Measurements from ENCODE around the gene PHYKPL. TPM values are rescaled to one million over a fixed set of nuclear protein-coding genes. Genes with fewer than 3 reads are reported as not detected.

PHYKPL gene
- total and polyA plus RNA-seq, 2 of the 13 experiments (the other 11 are each of a cell fraction or from before 2014, with no cell fraction given), result 18.0 to 78.6 TPM

- no peak for TF ChIP-seq CREB3 (CRISPR knock-in tag; IDR thresholded peaks at IDR 0.05)
- no peak for TF ChIP-seq YEATS2 (CRISPR knock-in tag; IDR thresholded peaks at IDR 0.05; ENCODE audit: borderline replicate concordance)
- no peak for TF ChIP-seq ZNF451 (CRISPR knock-in tag; IDR thresholded peaks at IDR 0.05)
- TF ChIP-seq PPARG (CRISPR knock-in tag; conservative IDR thresholded peaks at IDR 0.05), result no peak
- no peak for TF ChIP-seq RAD51 (IDR thresholded peaks at IDR 0.05; ENCODE audit: borderline replicate concordance)
- TF ChIP-seq GTF2F1 (IDR thresholded peaks at IDR 0.05; ENCODE audit: low read length), result no peak
- TF ChIP-seq ISL2 (CRISPR knock-in tag; IDR thresholded peaks at IDR 0.05), result no peak
- TF ChIP-seq ZNF780A (CRISPR knock-in tag; IDR thresholded peaks at IDR 0.05), result no peak
- TF ChIP-seq EEA1 (CRISPR knock-in tag; IDR thresholded peaks at IDR 0.05; ENCODE audit: borderline replicate concordance), result no peak
- no peak for TF ChIP-seq RNF2 (conservative IDR thresholded peaks at IDR 0.05; ENCODE audit: low read depth)
- no peak for TF ChIP-seq HNF4G (IDR thresholded peaks at IDR 0.05; ENCODE audit: borderline replicate concordance, low read depth, low read length)
- no peak for TF ChIP-seq HNF4G (CRISPR knock-in tag; IDR thresholded peaks at IDR 0.05; ENCODE audit: borderline replicate concordance, low read depth)
Observed at GRCh38 chr5:178235588-178235974, 3.0 kb upstream of the PHYKPL start (continued).

- FAIRE-seq (no peak), DNase-seq (ENCODE audit: low spot score) (peak; percentile 43), ATAC-seq (peak; percentile 27)
- Histone ChIP-seq H3K4me1 (ENCODE audit: insufficient read depth, low read length) (peaks cover 72% of the 10 kb centered on the region), H2AFZ (ENCODE audit: low read length) (no peak overlapping the region), H3K4me2 (ENCODE audit: low read depth, low read length) (peak overlapping the region; percentile 60), H4K20me1 (ENCODE audit: insufficient read depth, low read length) (no peaks in the 10 kb centered on the region), H3K27ac (ENCODE audit: extremely low read length, insufficient read depth, low read length) (no peak overlapping the region), H3K79me2 (ENCODE audit: insufficient read depth, low read length) (peaks cover 18% of the 10 kb centered on the region), H3K9ac (ENCODE audit: insufficient read depth, low read depth, low read length) (no peak overlapping the region), H3K4me3 (replicated peaks in 1 of 3; ENCODE audit: insufficient read depth in 1 of 3, low read depth in 2 of 3, low read length in 3 of 3) (no peak overlapping the region; a peak in 1 of 6 replicates), H3K27me3 (ENCODE audit: control insufficient read depth in 1 of 2, insufficient read depth in 2 of 2, low read length in 2 of 2) (no peaks in the 10 kb centered on the region; a peak in 1 of 5 replicates), H3K9me3 (ENCODE audit: low read length) (no peaks in the 10 kb centered on the region), H3K36me3 (replicated peaks in 1 of 2; ENCODE audit: control insufficient read depth in 1 of 2, insufficient read depth in 2 of 2, low read length in 2 of 2) (peaks cover 1 to 2% of the 10 kb centered on the region in 2 experiments; a peak in 3 of 5 replicates)
- in situ Hi-C loops (cut with HindIII; ENCODE audit: extremely low pct_ligation_motif_present, low pct_unique_long_range_greater_than_20kb) (no loop called here), intact Hi-C loops (cut with micrococcal nuclease; ENCODE audit: unreplicated experiment) (no loop called here)
- WGBS (ENCODE audit: low lambda C conversion rate), result 46% methylated on average over 4 of the region's 12 CpGs
- ChIA-PET POLR2A (interaction anchor here (0.7 to 1.7 kb wide), 4 partner anchors 21 to 395 kb away, joined by 3 to 4 read pairs (median 3); partner anchors contain the start of gene HNRNPAB), CTCF (ENCODE audit: low intra/inter-chr PET ratio, low total read pairs) (no interaction called here)
- BruUV-seq (replicated peaks), result no TSS peak
- TF ChIP-seq ZNF207 (IDR thresholded peaks at IDR 0.05; ENCODE audit: borderline replicate concordance) (no peak), SRY (CRISPR knock-in tag; IDR thresholded peaks at IDR 0.05) (no peak), ZNF629 (CRISPR knock-in tag; conservative IDR thresholded peaks at IDR 0.05) (peak; percentile 64), XRCC5 (optimal IDR thresholded peaks at IDR 0.05; ENCODE audit: low read length) (peak; percentile 76), ZSCAN25 (CRISPR knock-in tag; IDR thresholded peaks at IDR 0.05) (no peak), THAP11 (CRISPR knock-in tag; IDR thresholded peaks at IDR 0.05) (no peak), ZXDC (CRISPR knock-in tag; IDR thresholded peaks at IDR 0.05) (no peak), ZNF576 (CRISPR knock-in tag; IDR thresholded peaks at IDR 0.05) (no peak), MTA1 (CRISPR knock-in tag; IDR thresholded peaks at IDR 0.05; ENCODE audit: borderline replicate concordance) (no peak), PRMT3 (CRISPR knock-in tag; IDR thresholded peaks at IDR 0.05; ENCODE audit: borderline replicate concordance, low read depth) (no peak)
Observed at GRCh38 chr5:178234750-178235587, 2.4 kb upstream of the PHYKPL start.
